GM12864 (cell line): Measurements from ENCODE around the gene SLK.

Source experiments
- DNase-seq: peaks from one replicate; pipeline ENCODE4 v3.0.0-alpha.2; 2011; ENCODE audit warnings: low read depth
- H3K4me3 ChIP-seq: 2 replicates; pipeline ENCODE4 v1.5.1; 2011; ENCODE audit warnings: mild to moderate bottlenecking, low read depth, low read length, control low read depth
- TF ChIP-seq, protein P1 (sequence below): IDR thresholded peaks from 2 replicates; pipeline ENCODE4 v1.5.1; 2011; ENCODE audit warnings: low read depth, mild to moderate bottlenecking, moderate library complexity, low read length, control low read depth, inconsistent platforms; ENCODE audit errors: missing control alignments

Gene SLK

DNA sequence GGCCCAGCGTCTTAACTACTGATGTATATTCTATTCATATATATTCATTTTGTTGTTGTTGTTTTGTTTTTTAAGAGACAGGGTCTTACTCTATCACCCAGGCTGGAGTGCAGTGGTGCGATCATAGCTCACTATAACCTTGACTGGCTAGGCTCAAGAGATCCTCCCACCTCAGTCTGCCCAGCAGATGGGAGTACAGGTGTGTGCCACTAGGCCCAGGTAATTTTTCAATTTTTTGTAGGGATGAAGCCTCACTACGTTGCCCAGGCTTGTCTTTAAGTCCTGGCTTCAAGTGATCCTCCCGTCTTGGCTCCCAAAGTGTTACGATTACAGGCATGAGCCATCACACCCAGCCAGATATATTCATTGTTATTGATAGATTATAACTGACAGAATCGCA, 36.1 kb upstream of the SLK start:
- TF ChIP-seq, protein P1, sequence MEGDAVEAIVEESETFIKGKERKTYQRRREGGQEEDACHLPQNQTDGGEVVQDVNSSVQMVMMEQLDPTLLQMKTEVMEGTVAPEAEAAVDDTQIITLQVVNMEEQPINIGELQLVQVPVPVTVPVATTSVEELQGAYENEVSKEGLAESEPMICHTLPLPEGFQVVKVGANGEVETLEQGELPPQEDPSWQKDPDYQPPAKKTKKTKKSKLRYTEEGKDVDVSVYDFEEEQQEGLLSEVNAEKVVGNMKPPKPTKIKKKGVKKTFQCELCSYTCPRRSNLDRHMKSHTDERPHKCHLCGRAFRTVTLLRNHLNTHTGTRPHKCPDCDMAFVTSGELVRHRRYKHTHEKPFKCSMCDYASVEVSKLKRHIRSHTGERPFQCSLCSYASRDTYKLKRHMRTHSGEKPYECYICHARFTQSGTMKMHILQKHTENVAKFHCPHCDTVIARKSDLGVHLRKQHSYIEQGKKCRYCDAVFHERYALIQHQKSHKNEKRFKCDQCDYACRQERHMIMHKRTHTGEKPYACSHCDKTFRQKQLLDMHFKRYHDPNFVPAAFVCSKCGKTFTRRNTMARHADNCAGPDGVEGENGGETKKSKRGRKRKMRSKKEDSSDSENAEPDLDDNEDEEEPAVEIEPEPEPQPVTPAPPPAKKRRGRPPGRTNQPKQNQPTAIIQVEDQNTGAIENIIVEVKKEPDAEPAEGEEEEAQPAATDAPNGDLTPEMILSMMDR: no peak

DNA sequence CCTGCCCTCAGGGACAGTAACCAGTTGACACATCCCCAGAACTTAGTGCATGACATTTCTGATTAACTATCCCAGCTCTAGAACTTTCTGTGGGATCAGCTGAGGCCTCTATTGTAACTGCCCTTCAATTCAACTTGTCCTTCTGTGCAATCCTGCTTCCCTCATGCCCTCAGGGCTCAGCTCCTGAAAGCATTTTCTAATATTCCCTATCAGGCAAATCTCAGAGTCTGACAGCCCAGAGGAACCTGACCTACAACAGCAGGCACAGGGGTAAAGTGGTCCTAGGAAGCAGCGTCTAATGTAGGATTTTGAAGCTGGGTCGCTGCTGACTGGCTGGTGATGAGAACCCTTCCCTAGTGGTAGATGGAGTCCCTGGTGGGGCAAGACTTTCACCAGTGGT, 35.3 kb upstream of the SLK start:
- TF ChIP-seq, protein P1: no peak
- DNase-seq: no peak
- no peak overlapping the region for H3K4me3 ChIP-seq

More for the DNA sequence above, 36.1 kb upstream of the SLK start:
- DNase-seq: no peak
- H3K4me3 ChIP-seq: no peak overlapping the region

DNA sequence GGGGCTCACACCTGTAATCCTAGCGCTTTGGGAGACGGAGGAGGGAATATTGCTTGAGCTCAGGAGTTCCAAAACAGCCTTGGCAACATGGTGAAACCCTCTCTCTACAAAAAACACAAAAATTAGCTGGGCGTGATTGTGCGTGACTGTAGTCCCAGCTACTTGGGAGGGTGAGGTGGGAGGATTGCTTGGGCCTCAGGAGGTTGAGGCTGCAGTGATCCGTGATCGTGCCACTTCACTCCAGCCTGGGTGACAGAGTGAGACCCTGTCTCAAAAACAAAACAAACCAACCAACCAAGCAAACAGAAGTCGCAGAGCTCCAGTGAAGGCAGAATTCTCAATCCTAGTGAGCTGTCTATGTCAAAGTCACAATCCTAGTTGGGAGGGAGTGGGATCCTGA, 34.7 kb upstream of the SLK start:
- DNase-seq: no peak
- no peak overlapping the region for H3K4me3 ChIP-seq
- TF ChIP-seq, protein P1: no peak

DNA sequence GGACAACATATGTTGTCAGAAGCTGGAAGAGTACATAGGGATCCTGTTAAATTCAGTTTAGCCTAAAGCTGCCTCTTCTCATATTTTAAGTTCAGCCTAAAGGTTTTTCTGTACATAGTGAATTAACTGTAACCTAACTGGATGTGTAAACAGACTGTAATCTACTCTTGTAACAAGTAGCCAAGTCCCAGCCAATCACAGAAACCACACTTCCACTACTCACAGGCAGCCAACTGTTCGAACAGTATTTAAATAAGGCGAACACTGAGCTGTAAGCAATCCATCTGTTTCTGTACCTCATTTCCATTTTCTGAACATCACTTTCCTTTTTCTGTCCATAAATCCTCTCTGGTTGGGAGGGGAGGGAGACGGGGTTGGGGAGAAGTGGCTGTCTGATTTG, 34.0 kb upstream of the SLK start:
- no peak overlapping the region for H3K4me3 ChIP-seq
- no peak for DNase-seq
- TF ChIP-seq, protein P1: no peak

DNA sequence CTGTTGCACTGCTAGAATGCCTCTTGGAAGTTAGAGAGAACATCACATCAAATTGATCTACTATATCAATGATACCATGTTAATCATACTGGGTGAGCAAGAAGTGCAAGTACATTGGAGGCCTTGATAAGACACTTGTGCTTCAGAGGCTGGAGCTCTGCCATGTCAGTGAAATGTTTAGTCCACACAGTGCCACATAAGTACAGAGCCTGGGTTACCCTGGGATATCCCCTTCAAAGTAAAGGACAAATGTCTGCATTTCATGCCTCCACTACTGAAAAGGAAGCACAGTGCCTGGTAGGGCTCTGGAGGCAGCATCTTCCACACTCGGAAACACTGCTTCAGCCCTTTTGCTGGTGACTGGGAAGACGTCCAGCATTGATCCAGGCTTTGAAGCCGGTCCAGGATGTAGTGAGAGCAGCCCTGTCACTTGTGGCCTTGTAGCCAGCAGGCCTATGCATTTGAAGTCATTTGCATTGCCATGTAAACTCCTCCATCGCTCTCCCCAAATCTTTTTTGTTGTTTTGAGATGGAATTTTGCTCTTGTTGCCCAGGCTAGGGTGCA, 33.3 kb upstream of the SLK start:
- TF ChIP-seq, protein P1: no peak
- no peak overlapping the region for H3K4me3 ChIP-seq
- no peak for DNase-seq

DNA sequence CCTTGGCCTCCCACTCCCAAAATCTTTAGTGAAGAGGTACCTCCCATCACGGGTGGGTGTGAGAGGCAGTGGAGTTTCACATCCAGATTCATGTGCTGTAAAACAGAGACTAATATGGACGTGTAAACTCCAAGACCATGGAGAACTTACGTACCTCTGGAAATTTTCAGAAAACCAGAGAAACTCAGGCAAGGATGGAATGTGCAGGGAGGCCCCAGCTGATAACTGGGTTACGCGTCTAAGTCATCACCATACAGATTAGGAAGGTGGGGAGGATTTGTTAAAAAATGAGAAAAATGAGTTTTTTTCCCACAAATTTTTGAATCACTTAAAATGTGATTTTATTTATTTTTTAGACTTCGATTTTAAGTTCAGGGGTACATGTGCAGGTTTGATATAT, 32.6 kb upstream of the SLK start:
- TF ChIP-seq, protein P1: no peak
- no peak overlapping the region for H3K4me3 ChIP-seq
- no peak for DNase-seq

DNA sequence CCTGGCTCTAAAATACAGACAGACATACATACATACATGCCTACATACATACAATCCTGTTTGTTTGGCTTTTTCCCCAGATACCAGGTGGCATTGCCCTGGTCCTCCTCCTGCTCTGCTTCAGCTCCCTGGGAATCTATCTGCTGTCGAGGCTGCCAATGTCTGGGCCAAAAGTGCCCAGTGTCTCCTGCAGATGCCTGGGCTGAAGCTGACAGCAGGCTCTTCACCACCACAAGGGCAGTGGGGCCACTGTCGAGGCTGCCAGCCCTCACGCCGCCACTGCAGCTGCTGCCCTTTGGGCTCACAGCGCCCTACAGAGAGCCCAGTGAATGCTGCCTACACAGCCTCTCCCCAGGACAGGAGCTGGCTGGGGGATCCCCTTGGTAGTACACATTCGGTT, 30.9 kb upstream of the SLK start:
- no peak for DNase-seq
- TF ChIP-seq, protein P1: no peak
- H3K4me3 ChIP-seq: no peak overlapping the region
